SU-DHL-6 (cell line): ENCODE results near the gene PLCE1.

Source experiments
- H2AFZ ChIP-seq: fragments of 200-600 bp; sonication (generic); 2 replicates; pipeline ENCODE4 v1.6.1; 2014; ENCODE audit warnings: low read depth, mild to moderate bottlenecking, moderate library complexity, mixed read lengths, antibody characterized with exemption, low read length; ENCODE audit not compliant: severe bottlenecking
- H3F3A ChIP-seq: fragments of 200-600 bp; shearing (Covaris generic); 2 replicates; pipeline ENCODE4 v1.6.0; 2016; ENCODE audit warnings: antibody characterized with exemption, mild to moderate bottlenecking; ENCODE audit not compliant: insufficient read depth
- H3K27ac ChIP-seq: fragments of 200-600 bp; sonication (generic); 2 replicates; pipeline ENCODE4 v1.5.1; 2016; ENCODE audit warnings: low read depth, mild to moderate bottlenecking, low read length, moderate library complexity, mixed read lengths
- H3K27me3 ChIP-seq: fragments of 200-600 bp; sonication (generic), shearing (Covaris generic); 2 replicates; pipeline ENCODE4 v1.6.0; 2014; ENCODE audit warnings: mild to moderate bottlenecking, low read length
- H3K36me3 ChIP-seq: fragments of 200-600 bp; sonication (generic); 2 replicates; pipeline ENCODE4 v1.6.1; 2014; ENCODE audit warnings: mild to moderate bottlenecking, low read length, mixed read lengths
- H3K4me2 ChIP-seq: fragments of 300-600, 200-600 bp; shearing (Covaris generic), sonication (generic); 2 replicates; pipeline ENCODE4 v1.6.0; 2014; ENCODE audit warnings: low read length, low read depth, mild to moderate bottlenecking; ENCODE audit not compliant: poor library complexity, severe bottlenecking
- H3K4me3 ChIP-seq: fragments of 200-600 bp; sonication (generic); 2 replicates; pipeline ENCODE4 v1.5.1; 2014; ENCODE audit warnings: antibody characterized with exemption, low read length, mild to moderate bottlenecking, mixed read lengths; ENCODE audit not compliant: insufficient read depth, poor library complexity, severe bottlenecking
- H3K79me2 ChIP-seq: fragments of 200-600 bp; sonication (generic); 2 replicates; pipeline ENCODE4 v1.6.1; 2014; ENCODE audit warnings: mild to moderate bottlenecking, low read length, moderate library complexity; ENCODE audit not compliant: insufficient read depth
- H3K9ac ChIP-seq: fragments of 200-600 bp; sonication (generic); 2 replicates; pipeline ENCODE4 v1.7.0; 2014; ENCODE audit warnings: mild to moderate bottlenecking, low read length
- H3K9me2 ChIP-seq: fragments of 200-600 bp; sonication (generic); replicated peaks from 2 replicates; pipeline ENCODE4 v1.6.1; 2014; ENCODE audit warnings: low read length; ENCODE audit not compliant: insufficient read depth
- H3K9me3 ChIP-seq: fragments of 200-600 bp; sonication (generic); 2 replicates; pipeline ENCODE4 v1.6.1; 2014; ENCODE audit warnings: low read length, mixed read lengths; ENCODE audit not compliant: insufficient read depth
- H4K20me1 ChIP-seq: fragments of 200-600 bp; sonication (generic); 2 replicates; pipeline ENCODE4 v1.6.1; 2014; ENCODE audit warnings: low read depth, mild to moderate bottlenecking, antibody characterized with exemption, low read length, moderate library complexity, mixed read lengths
- CTCF ChIP-seq: fragments of 200-600 bp; sonication (generic); IDR thresholded peaks from one replicate; pipeline ENCODE4 v1.5.1; 2017; ENCODE audit warnings: antibody characterized with exemption, mild to moderate bottlenecking, low read length, moderate library complexity; ENCODE audit not compliant: insufficient read depth, poor library complexity, severe bottlenecking
- EZH2phosphoT487 ChIP-seq: fragments of 200-600 bp; sonication (generic), shearing (Covaris generic); conservative IDR thresholded peaks from 2 replicates; pipeline ENCODE4 v1.6.1; 2018; ENCODE audit warnings: mild to moderate bottlenecking, antibody characterized with exemption, low read length, moderate library complexity, mixed read lengths

Gene PLCE1

GRCh38 chr10:93999401-93999851 lies 5.7 kb downstream of the PLCE1 start:
- no peak for TF ChIP-seq EZH2phosphoT487
- no peak for TF ChIP-seq CTCF
- no peak overlapping the region for H2AFZ ChIP-seq
- H3K9me3 ChIP-seq: no peaks in the 10 kb centered on the region
- H3K9me2 ChIP-seq: no peaks in the 10 kb centered on the region
- no peaks in the 10 kb centered on the region for H3K27me3 ChIP-seq
- H3F3A ChIP-seq: no peaks in the 10 kb centered on the region
- no peaks in the 10 kb centered on the region for H3K79me2 ChIP-seq
- H3K27ac ChIP-seq: no peak overlapping the region
- no peak overlapping the region for H3K4me3 ChIP-seq
- no peak overlapping the region for H3K4me2 ChIP-seq
- no peaks in the 10 kb centered on the region for H4K20me1 ChIP-seq
- no peaks in the 10 kb centered on the region for H3K36me3 ChIP-seq
- no peak overlapping the region for H3K9ac ChIP-seq

GRCh38 chr10:94000638-94001415 lies 7.1 kb downstream of the PLCE1 start:
- TF ChIP-seq EZH2phosphoT487: no peak
- no peak for TF ChIP-seq CTCF
- no peaks in the 10 kb centered on the region for H3K36me3 ChIP-seq
- no peaks in the 10 kb centered on the region for H4K20me1 ChIP-seq
- no peak overlapping the region for H2AFZ ChIP-seq
- no peaks in the 10 kb centered on the region for H3K27me3 ChIP-seq
- H3K4me2 ChIP-seq: no peak overlapping the region
- H3K27ac ChIP-seq: no peak overlapping the region
- no peak overlapping the region for H3K9ac ChIP-seq
- no peaks in the 10 kb centered on the region for H3K79me2 ChIP-seq
- H3K9me2 ChIP-seq: no peaks in the 10 kb centered on the region
- H3K9me3 ChIP-seq: no peaks in the 10 kb centered on the region
- H3F3A ChIP-seq: no peaks in the 10 kb centered on the region
- no peak overlapping the region for H3K4me3 ChIP-seq

- Histone ChIP-seq H3K9me3 (no peaks in the 10 kb centered on the region), H3K27ac (no peak overlapping the region), H2AFZ (no peak overlapping the region), H3K79me2 (no peaks in the 10 kb centered on the region), H4K20me1 (no peaks in the 10 kb centered on the region), H3K9me2 (no peaks in the 10 kb centered on the region), H3K36me3 (no peaks in the 10 kb centered on the region), H3K4me3 (no peak overlapping the region), H3K9ac (no peak overlapping the region), H3K4me2 (no peak overlapping the region), H3F3A (no peaks in the 10 kb centered on the region), H3K27me3 (no peaks in the 10 kb centered on the region)
- TF ChIP-seq EZH2phosphoT487 (no peak), CTCF (no peak)
Measured at GRCh38 chr10:94001416-94001810, 7.7 kb downstream of the PLCE1 start.
